Measurements from ENCODE around the gene ANKRD34A.

ANKRD34A gene

GRCh38 chr1:145977486-145978470 lies 13.4 kb upstream of the ANKRD34A start:
- peak; percentile 84 for TF ChIP-seq CTCF (IDR thresholded peaks at IDR 0.05; ENCODE audit: low read depth, low read length, missing control alignments)
- DNase-seq (ENCODE audit: extremely low read depth, low read depth): peak; percentile 81
- H3K4me3 ChIP-seq (replicated peaks; ENCODE audit: low read depth, low read length): no peak overlapping the region

- H3K4me3 ChIP-seq (replicated peaks; ENCODE audit: low read depth, low read length): no peak overlapping the region
- no peak for DNase-seq (ENCODE audit: extremely low read depth, low read depth)
- TF ChIP-seq CTCF (IDR thresholded peaks at IDR 0.05; ENCODE audit: low read depth, low read length, missing control alignments): no peak
These were observed 12.6 kb upstream of the ANKRD34A start for GRCh38 chr1:145977016-145977415.

GRCh38 chr1:145975216-145975615 lies 10.8 kb upstream of the ANKRD34A start:
- H3K4me3 ChIP-seq (replicated peaks; ENCODE audit: low read depth, low read length): no peak overlapping the region
- TF ChIP-seq CTCF (IDR thresholded peaks at IDR 0.05; ENCODE audit: low read depth, low read length, missing control alignments): no peak
- no peak for DNase-seq (ENCODE audit: extremely low read depth, low read depth)

GRCh38 chr1:145974721-145975120 lies 10.3 kb upstream of the ANKRD34A start:
- TF ChIP-seq CTCF (IDR thresholded peaks at IDR 0.05; ENCODE audit: low read depth, low read length, missing control alignments): no peak
- no peak for DNase-seq (ENCODE audit: extremely low read depth, low read depth)
- no peak overlapping the region for H3K4me3 ChIP-seq (replicated peaks; ENCODE audit: low read depth, low read length)

- DNase-seq (ENCODE audit: extremely low read depth, low read depth): no peak
- TF ChIP-seq CTCF (IDR thresholded peaks at IDR 0.05; ENCODE audit: low read depth, low read length, missing control alignments): no peak
- no peak overlapping the region for H3K4me3 ChIP-seq (replicated peaks; ENCODE audit: low read depth, low read length)
These were observed 8.2 kb upstream of the ANKRD34A start for GRCh38 chr1:145972580-145972979.

GRCh38 chr1:145967288-145967687 lies 2.9 kb upstream of the ANKRD34A start:
- TF ChIP-seq CTCF (IDR thresholded peaks at IDR 0.05; ENCODE audit: low read depth, low read length, missing control alignments): no peak
- H3K4me3 ChIP-seq (replicated peaks; ENCODE audit: low read depth, low read length): no peak overlapping the region
- DNase-seq (ENCODE audit: extremely low read depth, low read depth): no peak
